GM18511 (cell line): ENCODE measurements around the gene NUAK1.

Experiments used
- ATAC-seq: cut with Tn5 transposase; IDR thresholded peaks from one replicate; pipeline ENCODE4 v1.9.1; 2021; ENCODE audit warnings: mild to moderate bottlenecking, moderate library complexity; ENCODE audit not compliant: unreplicated experiment

The NUAK1 gene

GRCh38 chr12:106066726-106067325 is 71.9 kb downstream of the NUAK1 start:
- no peak for ATAC-seq

GRCh38 chr12:106066051-106066705 is 72.6 kb downstream of the NUAK1 start:
- no peak for ATAC-seq

GRCh38 chr12:106065506-106065905 is 73.2 kb downstream of the NUAK1 start:
- no peak for ATAC-seq

- no peak for ATAC-seq
Measured at GRCh38 chr12:106064721-106065021, 74.1 kb downstream of the NUAK1 start.

- ATAC-seq, result no peak
Measured at GRCh38 chr12:106063826-106064720, 74.7 kb downstream of the NUAK1 start.

GRCh38 chr12:106062693-106063092 is 76.1 kb downstream of the NUAK1 start:
- ATAC-seq, result no peak

GRCh38 chr12:106058256-106059182 is 80.2 kb downstream of the NUAK1 start:
- ATAC-seq, result no peak

- no peak for ATAC-seq
Measured at GRCh38 chr12:106054049-106054448, 84.7 kb downstream of the NUAK1 start.

GRCh38 chr12:106051853-106052531 is 86.8 kb downstream of the NUAK1 start:
- ATAC-seq, result no peak

GRCh38 chr12:106049546-106049945 is 89.2 kb downstream of the NUAK1 start:
- ATAC-seq, result no peak

GRCh38 chr12:106049105-106049504 is 89.6 kb downstream of the NUAK1 start:
- ATAC-seq, result no peak

GRCh38 chr12:106048676-106049075 is 90.1 kb downstream of the NUAK1 start:
- ATAC-seq, result no peak

- no peak for ATAC-seq
Measured at GRCh38 chr12:106048016-106048415, 90.7 kb downstream of the NUAK1 start.

GRCh38 chr12:106046947-106047346 is 91.8 kb downstream of the NUAK1 start:
- ATAC-seq, result no peak

- ATAC-seq, result no peak
Measured at GRCh38 chr12:106046301-106046846, 92.4 kb downstream of the NUAK1 start.

GRCh38 chr12:106045251-106045674 is 93.5 kb downstream of the NUAK1 start:
- ATAC-seq, result no peak

GRCh38 chr12:106044773-106045172 is 94.0 kb downstream of the NUAK1 start:
- ATAC-seq, result no peak

- ATAC-seq, result no peak
Measured at GRCh38 chr12:106042037-106042436, 96.7 kb downstream of the NUAK1 start.

GRCh38 chr12:106040521-106040920 is 98.2 kb downstream of the NUAK1 start:
- ATAC-seq, result no peak
